GM12864 (cell line): Measurements from ENCODE around the gene CT83.

Source experiments
- DNase-seq: peaks from one replicate; pipeline ENCODE4 v3.0.0-alpha.2; 2011; ENCODE audit warnings: low read depth
- H3K4me3 ChIP-seq: 2 replicates; pipeline ENCODE4 v1.5.1; 2011; ENCODE audit warnings: mild to moderate bottlenecking, low read depth, low read length, control low read depth
- TF ChIP-seq, protein P1 (sequence below): IDR thresholded peaks from 2 replicates; pipeline ENCODE4 v1.5.1; 2011; ENCODE audit warnings: low read depth, mild to moderate bottlenecking, moderate library complexity, low read length, control low read depth, inconsistent platforms; ENCODE audit errors: missing control alignments

CT83 gene, protein sequence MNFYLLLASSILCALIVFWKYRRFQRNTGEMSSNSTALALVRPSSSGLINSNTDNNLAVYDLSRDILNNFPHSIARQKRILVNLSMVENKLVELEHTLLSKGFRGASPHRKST

DNA sequence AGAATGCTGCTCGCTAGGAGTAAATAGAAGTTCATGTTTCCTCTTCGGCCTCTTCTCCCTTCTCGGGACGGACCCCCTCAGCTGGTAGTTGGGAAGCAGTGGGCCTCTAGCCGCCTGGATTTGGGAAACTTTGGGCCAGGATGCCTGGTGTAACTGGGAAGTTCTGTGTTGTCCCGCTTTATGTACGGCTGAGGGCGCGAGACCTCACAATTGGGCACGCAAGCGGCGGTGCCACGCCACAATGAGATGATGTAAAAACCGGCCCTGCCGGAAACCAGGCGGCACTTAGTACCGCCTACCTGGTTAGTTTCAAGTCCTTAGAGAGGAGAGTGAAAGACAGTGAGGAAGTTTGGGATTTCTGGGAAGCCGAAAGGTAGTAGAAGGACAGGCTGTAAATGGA lies at the start of gene CT83:
TSS of gene CT83 (minus strand) at position 155 of the 400 bp plus-strand sequence. CDS start at position 35, 120 bp downstream.
- TF ChIP-seq, protein P1, sequence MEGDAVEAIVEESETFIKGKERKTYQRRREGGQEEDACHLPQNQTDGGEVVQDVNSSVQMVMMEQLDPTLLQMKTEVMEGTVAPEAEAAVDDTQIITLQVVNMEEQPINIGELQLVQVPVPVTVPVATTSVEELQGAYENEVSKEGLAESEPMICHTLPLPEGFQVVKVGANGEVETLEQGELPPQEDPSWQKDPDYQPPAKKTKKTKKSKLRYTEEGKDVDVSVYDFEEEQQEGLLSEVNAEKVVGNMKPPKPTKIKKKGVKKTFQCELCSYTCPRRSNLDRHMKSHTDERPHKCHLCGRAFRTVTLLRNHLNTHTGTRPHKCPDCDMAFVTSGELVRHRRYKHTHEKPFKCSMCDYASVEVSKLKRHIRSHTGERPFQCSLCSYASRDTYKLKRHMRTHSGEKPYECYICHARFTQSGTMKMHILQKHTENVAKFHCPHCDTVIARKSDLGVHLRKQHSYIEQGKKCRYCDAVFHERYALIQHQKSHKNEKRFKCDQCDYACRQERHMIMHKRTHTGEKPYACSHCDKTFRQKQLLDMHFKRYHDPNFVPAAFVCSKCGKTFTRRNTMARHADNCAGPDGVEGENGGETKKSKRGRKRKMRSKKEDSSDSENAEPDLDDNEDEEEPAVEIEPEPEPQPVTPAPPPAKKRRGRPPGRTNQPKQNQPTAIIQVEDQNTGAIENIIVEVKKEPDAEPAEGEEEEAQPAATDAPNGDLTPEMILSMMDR: no peak
- no peak for DNase-seq
- H3K4me3 ChIP-seq: no peak within 1 kb of the TSS

DNA sequence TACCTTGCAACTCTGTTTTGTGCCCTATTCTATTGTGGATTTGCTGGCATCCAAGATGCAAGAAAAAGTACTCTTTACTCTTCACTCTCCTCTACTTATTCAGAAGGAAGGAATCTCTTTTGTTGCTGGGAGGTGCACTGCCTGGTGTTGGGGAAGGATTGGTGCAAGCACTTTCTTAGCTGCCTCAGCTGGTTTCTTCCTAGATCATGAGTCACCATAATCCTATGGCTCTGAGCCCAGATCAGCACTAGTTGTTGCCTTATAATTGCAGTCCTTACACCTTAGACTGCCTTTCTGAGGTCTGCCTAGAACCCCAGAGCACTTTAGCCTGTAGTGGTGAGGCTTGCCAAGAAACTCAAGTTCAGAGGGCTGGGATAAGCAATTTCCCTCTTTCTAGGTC lies 37.0 kb upstream of the CT83 start:
- DNase-seq: no peak
- H3K4me3 ChIP-seq: no peak overlapping the region
- TF ChIP-seq, protein P1: no peak

DNA sequence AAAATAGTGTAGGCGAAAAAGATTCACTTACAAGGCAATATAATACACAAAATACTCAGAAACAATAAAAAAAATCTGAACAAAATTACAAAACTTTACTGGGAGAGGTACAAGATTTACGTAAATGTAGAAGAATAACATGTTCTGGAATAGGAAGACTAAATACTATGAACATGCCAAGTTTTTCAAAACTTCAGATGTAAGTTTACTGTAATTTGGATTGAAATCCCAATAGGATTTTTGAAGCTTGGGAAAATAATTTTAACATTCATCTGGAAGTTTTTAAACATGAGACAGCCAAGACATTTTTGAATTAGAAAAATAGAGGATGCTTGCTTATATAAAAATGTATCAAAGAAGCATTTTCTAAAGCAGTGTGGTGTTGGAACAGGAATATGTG lies 30.5 kb upstream of the CT83 start:
- DNase-seq: no peak
- TF ChIP-seq, protein P1: no peak
- no peak overlapping the region for H3K4me3 ChIP-seq

DNA sequence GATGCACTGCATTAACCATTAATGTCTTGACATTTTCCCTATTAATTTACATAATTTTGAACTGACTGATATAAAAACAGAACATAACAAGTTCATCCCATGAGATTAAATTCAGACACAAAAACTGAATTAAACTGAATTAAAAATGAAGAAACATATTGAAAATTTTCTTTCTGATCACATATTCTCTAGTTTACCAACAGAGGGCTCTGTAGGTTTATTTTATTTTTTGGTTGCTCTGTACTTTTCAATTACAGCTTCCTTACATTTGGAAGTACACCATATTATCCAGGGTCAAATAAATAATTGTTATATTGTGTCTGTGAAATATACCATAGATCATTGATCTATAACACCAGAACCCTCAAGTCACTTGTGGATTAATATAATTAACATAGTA lies 27.3 kb upstream of the CT83 start:
- no peak overlapping the region for H3K4me3 ChIP-seq
- no peak for DNase-seq
- TF ChIP-seq, protein P1: no peak

DNA sequence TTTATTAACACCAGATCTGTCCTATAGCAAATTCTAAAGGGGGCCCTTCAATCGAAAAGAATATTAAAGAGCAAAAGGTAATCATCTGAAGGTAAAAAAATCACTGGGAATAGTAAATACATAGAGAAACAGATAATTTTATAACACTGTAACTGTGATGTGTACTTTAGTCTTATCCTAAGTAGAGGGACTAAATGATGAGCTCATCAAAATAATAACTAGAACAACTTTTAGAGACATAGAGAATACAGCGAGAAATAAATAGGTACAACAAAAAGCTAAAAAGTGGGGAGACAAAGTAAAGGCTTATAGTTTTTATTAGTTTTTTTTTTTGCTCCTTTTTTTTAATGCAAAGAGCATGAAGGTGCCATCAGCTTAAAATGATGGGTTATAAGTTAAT lies 17.3 kb upstream of the CT83 start:
- TF ChIP-seq, protein P1: no peak
- no peak for DNase-seq
- no peak overlapping the region for H3K4me3 ChIP-seq

DNA sequence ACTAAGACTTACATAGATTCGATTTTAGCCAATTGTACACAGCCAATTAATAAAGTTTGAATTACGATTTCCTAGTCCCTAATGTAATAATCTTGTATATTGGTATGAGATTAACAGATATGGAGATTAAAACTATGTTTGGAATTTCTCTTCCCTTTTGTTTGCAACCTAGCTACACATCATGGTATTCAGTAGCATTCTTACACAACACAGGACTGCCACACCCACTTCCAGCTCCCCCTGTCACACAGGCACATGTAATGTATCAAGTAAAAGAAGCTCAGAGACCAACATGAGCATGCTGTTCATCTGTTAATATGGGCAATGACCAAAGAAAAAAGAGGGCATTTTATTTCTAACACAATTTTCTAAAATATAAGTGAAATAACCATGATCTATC lies 13.6 kb downstream of the CT83 start:
- no peak for DNase-seq

DNA sequence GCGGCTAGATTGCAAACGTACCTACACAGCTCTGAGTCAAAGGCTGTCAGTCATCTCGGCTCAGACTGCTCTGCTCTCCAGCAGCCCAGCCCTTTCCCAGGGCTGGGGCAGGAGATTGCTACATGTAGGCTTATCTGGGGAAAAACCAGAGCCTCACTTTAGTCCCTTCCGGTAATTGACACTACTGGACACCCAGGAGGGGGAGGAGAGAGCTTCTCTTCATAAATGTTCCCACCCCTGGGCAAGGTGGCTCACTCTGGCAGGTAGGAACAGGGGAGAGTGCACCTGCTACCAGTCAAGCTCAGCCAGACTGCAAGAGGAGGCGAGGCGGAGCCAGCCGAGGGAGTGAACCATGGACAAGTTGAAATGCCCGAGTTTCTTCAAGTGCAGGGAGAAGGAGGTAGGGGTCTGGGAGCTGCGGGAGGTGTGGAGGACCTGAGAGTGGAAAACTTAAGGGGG lies 26.4 kb downstream of the CT83 start, which contains the start of gene SLC6A14:
TSS of gene SLC6A14 (plus strand) at position 249 of the 459 bp plus-strand sequence. CDS start at position 353, 104 bp downstream.
- no peak for DNase-seq
- no peak within 1 kb of the TSS for H3K4me3 ChIP-seq
- TF ChIP-seq, protein P1: no peak

More for the DNA sequence above, 13.6 kb downstream of the CT83 start:
- TF ChIP-seq, protein P1: no peak
- no peak overlapping the region for H3K4me3 ChIP-seq
